Myocyte (in vitro differentiated cells): Measurements from ENCODE around the gene ALAS1. TPM values are rescaled to one million over a fixed set of nuclear protein-coding genes. Genes with fewer than 3 reads are reported as not detected.

Source experiments
- DNase-seq: peaks from one replicate; pipeline ENCODE4 v3.0.0-alpha.2; 2012; ENCODE audit warnings: low read depth
- total RNA-seq: library from RNA; depleted of rRNA; stranded (reverse); fragments of >200 nt; gene quantifications from 2 replicates; pipeline ENCODE4 v1.2.3, GENCODE V29; 2014

Gene ALAS1
- total RNA-seq, 1 donor from 2014 or later: 83.9 TPM

GRCh38 chr3:52248816-52249547 lies 51.0 kb downstream of the ALAS1 start:
- DNase-seq: no peak

GRCh38 chr3:52249683-52250082 lies 51.7 kb downstream of the ALAS1 start:
- peak; percentile 45 for DNase-seq

- DNase-seq: no peak
Measured at GRCh38 chr3:52250122-52250521, 52.2 kb downstream of the ALAS1 start.

GRCh38 chr3:52253314-52254304 lies 55.6 kb downstream of the ALAS1 start:
- no peak for DNase-seq

GRCh38 chr3:52254608-52255007 lies 56.6 kb downstream of the ALAS1 start:
- DNase-seq: no peak

GRCh38 chr3:52256159-52256558 lies 58.2 kb downstream of the ALAS1 start:
- no peak for DNase-seq

- DNase-seq: no peak
Measured at GRCh38 chr3:52256622-52257021, 58.7 kb downstream of the ALAS1 start.

GRCh38 chr3:52257911-52258310 lies 60.0 kb downstream of the ALAS1 start:
- DNase-seq: no peak

GRCh38 chr3:52259035-52259434 lies 61.1 kb downstream of the ALAS1 start:
- DNase-seq: peak; percentile 58

GRCh38 chr3:52259448-52259847 lies 61.5 kb downstream of the ALAS1 start:
- no peak for DNase-seq

GRCh38 chr3:52262447-52262846 lies 64.5 kb downstream of the ALAS1 start:
- no peak for DNase-seq

Other genes starting within 250 kb of the ALAS1 start
- gene GPR62, start 242.8 kb upstream of the ALAS1 start, total RNA-seq: not detected in 2 replicates
- gene PCBP4, start 230.7 kb upstream of the ALAS1 start, total RNA-seq: 159 and 351 TPM in 2 replicates
- gene ABHD14B, start 224.1 kb upstream of the ALAS1 start, total RNA-seq: 31.6 and 32.5 TPM in 2 replicates
- 20.6 and 38.8 TPM in 2 replicates for gene ABHD14A, start 223.1 kb upstream of the ALAS1 start, total RNA-seq
- 44.5 and 52.9 TPM in 2 replicates for gene ACY1, start 214.6 kb upstream of the ALAS1 start, total RNA-seq
- gene RPL29, start 202.3 kb upstream of the ALAS1 start, total RNA-seq: 1,456 and 1,610 TPM in 2 replicates
- 8.9 and 12.3 TPM in 2 replicates for gene DUSP7, start 141.6 kb upstream of the ALAS1 start, total RNA-seq
- 1.2 and 1.3 TPM in 2 replicates for gene POC1A, start 43.7 kb upstream of the ALAS1 start, total RNA-seq
- 0.05 TPM in 1 of 2 replicates, not detected in the other for gene TLR9, start 27.5 kb downstream of the ALAS1 start, total RNA-seq
- 24.3 and 67.9 TPM in 2 replicates for gene TWF2, start 41.0 kb downstream of the ALAS1 start, total RNA-seq
- gene PPM1M, start 47.6 kb downstream of the ALAS1 start, total RNA-seq: 5.5 and 7.3 TPM in 2 replicates
- gene WDR82, start 80.5 kb downstream of the ALAS1 start, total RNA-seq: 49.5 and 58.6 TPM in 2 replicates
- 6.3 and 7.8 TPM in 2 replicates for gene GLYCTK, start 89.7 kb downstream of the ALAS1 start, total RNA-seq
- 1.9 and 3.8 TPM in 2 replicates for gene DNAH1, start 118.2 kb downstream of the ALAS1 start, total RNA-seq
- gene BAP1, start 211.8 kb downstream of the ALAS1 start, total RNA-seq: 70.9 and 96.7 TPM in 2 replicates
- gene PHF7, start 212.5 kb downstream of the ALAS1 start, total RNA-seq: 7.9 and 15.4 TPM in 2 replicates
- 0.68 and 1.9 TPM in 2 replicates for gene SEMA3G, start 246.9 kb downstream of the ALAS1 start, total RNA-seq